Gastroesophageal sphincter (tissue), 4 donors: ENCODE results near the gene EPDR1. TPM values are rescaled to one million over a fixed set of nuclear protein-coding genes. Genes with fewer than 3 reads are reported as not detected.

ENCODE experiments used
- ATAC-seq: fragments of 150-250 bp; one replicate; pipeline ENCODE4 v1.9.1; 2016; ENCODE audit warnings: mild to moderate bottlenecking, moderate library complexity
- H3K27ac ChIP-seq, 4 donors: fragments of 200-600 bp; sonication (generic) in 3 of 4; 1 replicate in 3 of 4; 2 replicates in 1 of 4; pipeline ENCODE4 v1.5.1; 2016 to 2019
- H3K27me3 ChIP-seq: fragments of 200-600 bp; sonication (generic); one replicate; pipeline ENCODE4 v1.5.1; 2019
- H3K36me3 ChIP-seq, 2 donors: fragments of 200-600 bp; sonication (generic); one replicate each; pipeline ENCODE4 v1.5.1; 2019; ENCODE audit warnings: control low read depth in 1 of 2
- H3K4me1 ChIP-seq, 3 donors: fragments of 200-600 bp; sonication (generic); 1 replicate in 2 of 3; 2 replicates in 1 of 3; pipeline ENCODE4 v1.5.1; 2016 to 2019; ENCODE audit warnings: control low read depth in 2 of 3
- H3K4me3 ChIP-seq, 2 donors: fragments of 200-600 bp; sonication (generic); one replicate each; pipeline ENCODE4 v1.5.1; 2019; ENCODE audit warnings: mild to moderate bottlenecking in 1 of 2, moderate library complexity in 1 of 2
- H3K9me3 ChIP-seq, 3 donors: fragments of 200-600 bp; sonication (generic); one replicate each; pipeline ENCODE4 v1.5.1; 2017 to 2019; ENCODE audit warnings: control low read depth in 2 of 3
- EP300 ChIP-seq: sonication (generic); formaldehyde crosslinking; IDR thresholded peaks from one replicate; pipeline ENCODE4 v1.6.1; 2017; ENCODE audit warnings: antibody characterized with exemption, mild to moderate bottlenecking
- POLR2A ChIP-seq, 2 donors: fragments of 450-650 bp; IDR thresholded peaks; one replicate each; pipeline ENCODE4 v1.6.1; 2017; ENCODE audit warnings: antibody characterized with exemption in 2 of 2, mild to moderate bottlenecking in 2 of 2, moderate library complexity in 1 of 2
- POLR2AphosphoS5 ChIP-seq: sonication (generic); formaldehyde crosslinking; IDR thresholded peaks from one replicate; pipeline ENCODE4 v1.6.1; 2017; ENCODE audit warnings: antibody characterized with exemption
- WGBS, 2 donors: methylation state at CpG; one replicate each; pipeline ENCODE4 v1.1.5; 2018; ENCODE audit warnings: low coverage in 1 of 2; 5-methylcytosine and 5-hydroxymethylcytosine counted together
- total RNA-seq, 4 donors: library from RNA; depleted of rRNA; stranded (reverse); fragments of >200 nt; gene quantifications; one replicate each; pipeline ENCODE4 v1.1.0, GENCODE V29; 2016
- TF ChIP-seq, protein P1 (sequence below), 4 experiments: fragments of 200-600 bp in 2 of 4; fragments of 450-650 bp in 2 of 4; sonication (generic) in 1 of 4; IDR thresholded peaks; one replicate each; pipeline ENCODE4 v1.5.1; 2017 to 2019; ENCODE audit warnings: antibody characterized with exemption in 4 of 4, mild to moderate bottlenecking in 2 of 4, moderate library complexity in 2 of 4

Gene EPDR1
- total RNA-seq, 4 donors from 2014 or later: 14.3 to 43.8 (median 19.0) TPM

DNA sequence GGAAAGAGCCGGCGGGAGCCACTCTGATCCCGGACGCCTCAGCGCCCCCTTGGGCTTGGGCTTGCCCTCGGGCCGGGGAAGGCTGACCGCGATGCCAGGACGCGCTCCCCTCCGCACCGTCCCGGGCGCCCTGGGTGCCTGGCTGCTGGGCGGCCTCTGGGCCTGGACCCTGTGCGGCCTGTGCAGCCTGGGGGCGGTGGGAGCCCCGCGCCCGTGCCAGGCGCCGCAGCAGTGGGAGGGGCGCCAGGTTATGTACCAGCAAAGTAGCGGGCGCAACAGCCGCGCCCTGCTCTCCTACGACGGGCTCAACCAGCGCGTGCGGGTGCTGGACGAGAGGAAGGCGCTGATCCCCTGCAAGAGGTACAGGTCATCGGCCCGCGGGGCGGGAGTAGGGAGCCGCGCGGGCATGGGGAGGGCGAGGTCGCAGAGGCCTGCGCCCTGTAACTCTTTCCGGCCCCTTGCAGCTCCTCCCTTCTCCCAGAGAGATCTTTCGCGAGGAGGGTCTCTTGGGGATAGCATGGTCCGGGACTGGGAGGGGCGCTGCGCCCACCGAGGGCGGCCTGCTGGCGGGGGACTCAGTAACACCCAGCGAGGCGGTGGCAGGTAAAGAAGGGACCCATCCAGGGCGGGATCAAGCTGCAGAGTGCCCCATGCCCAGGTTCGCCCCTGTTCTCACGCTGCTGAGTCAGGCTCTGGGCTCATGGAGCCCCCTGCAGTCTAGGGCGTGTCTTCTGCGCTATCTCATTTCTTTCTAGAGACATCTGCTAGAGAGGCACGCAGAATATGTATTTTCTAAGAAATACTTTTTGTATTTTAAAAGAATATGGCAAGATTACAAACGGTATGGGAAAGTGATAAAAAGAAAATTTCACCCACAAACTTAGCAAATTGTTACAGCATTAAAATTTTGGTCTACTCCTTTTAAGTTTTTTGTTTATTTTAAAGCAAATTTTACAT is 687 bp downstream of the EPDR1 start:
- Histone ChIP-seq H3K4me3 (peak overlapping the region; percentile 77 to 82), H3K4me1 (peaks cover 0 to 46% (median 5%) of the 10 kb centered on the region in 3 donors), H3K27ac (peak overlapping the region; percentile 65 to 86 (median 84)), H3K27me3 (peaks cover 28% of the 10 kb centered on the region), H3K36me3 (no peaks in the 10 kb centered on the region), H3K9me3 (peaks cover 0 to 10% (median 0%) of the 10 kb centered on the region in 3 donors)
- peak; percentile 46 for ATAC-seq
- TF ChIP-seq EP300: no peak
- TF ChIP-seq, protein P1, sequence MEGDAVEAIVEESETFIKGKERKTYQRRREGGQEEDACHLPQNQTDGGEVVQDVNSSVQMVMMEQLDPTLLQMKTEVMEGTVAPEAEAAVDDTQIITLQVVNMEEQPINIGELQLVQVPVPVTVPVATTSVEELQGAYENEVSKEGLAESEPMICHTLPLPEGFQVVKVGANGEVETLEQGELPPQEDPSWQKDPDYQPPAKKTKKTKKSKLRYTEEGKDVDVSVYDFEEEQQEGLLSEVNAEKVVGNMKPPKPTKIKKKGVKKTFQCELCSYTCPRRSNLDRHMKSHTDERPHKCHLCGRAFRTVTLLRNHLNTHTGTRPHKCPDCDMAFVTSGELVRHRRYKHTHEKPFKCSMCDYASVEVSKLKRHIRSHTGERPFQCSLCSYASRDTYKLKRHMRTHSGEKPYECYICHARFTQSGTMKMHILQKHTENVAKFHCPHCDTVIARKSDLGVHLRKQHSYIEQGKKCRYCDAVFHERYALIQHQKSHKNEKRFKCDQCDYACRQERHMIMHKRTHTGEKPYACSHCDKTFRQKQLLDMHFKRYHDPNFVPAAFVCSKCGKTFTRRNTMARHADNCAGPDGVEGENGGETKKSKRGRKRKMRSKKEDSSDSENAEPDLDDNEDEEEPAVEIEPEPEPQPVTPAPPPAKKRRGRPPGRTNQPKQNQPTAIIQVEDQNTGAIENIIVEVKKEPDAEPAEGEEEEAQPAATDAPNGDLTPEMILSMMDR (IDR thresholded peaks at IDR 0.05): peak in 1 of 4 experiments; percentile 44
- 11 to 27% methylated on average over 4 to 7 of the region's 63 CpGs for WGBS, 2 donors

DNA sequence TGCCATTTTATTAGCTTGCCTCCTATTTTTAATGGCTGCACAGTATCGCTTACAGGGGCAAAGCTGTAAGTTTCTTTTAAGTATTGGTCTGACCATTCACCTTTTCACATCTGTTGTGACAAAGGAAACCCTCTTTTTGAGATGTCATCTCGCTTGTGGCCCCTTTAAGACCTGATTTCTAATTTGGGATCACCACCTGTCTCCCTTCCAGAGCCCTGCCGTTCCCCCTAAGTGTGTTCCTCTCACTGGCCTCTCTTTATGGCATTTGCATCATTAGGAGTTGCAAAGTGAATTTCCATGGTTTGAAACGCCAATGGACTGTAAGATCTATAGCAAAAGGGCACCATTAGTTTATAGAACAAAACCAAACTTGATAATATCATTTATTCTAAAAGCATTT is 1.4 kb downstream of the EPDR1 start:
- H3K9me3 ChIP-seq: peaks cover 0 to 13% (median 0%) of the 10 kb centered on the region in 3 donors
- H3K27me3 ChIP-seq: peaks cover 20% of the 10 kb centered on the region
- H3K36me3 ChIP-seq: no peaks in the 10 kb centered on the region
- TF ChIP-seq POLR2AphosphoS5 (no peak), EP300 (no peak), POLR2A (IDR thresholded peaks at IDR 0.05) (no peak)
- TF ChIP-seq, protein P1 (IDR thresholded peaks at IDR 0.05): no peak
- WGBS, 2 donors: 57 to 65% methylated on average over 4 of the region's 4 CpGs
- H3K4me1 ChIP-seq: peaks cover 0 to 38% (median 5%) of the 10 kb centered on the region in 3 donors
- no peak for ATAC-seq
- H3K4me3 ChIP-seq: peak overlapping the region in 1 of 2 donors; percentile 77
- peak overlapping the region in 2 of 4 donors; percentile 83 to 86 for H3K27ac ChIP-seq

DNA sequence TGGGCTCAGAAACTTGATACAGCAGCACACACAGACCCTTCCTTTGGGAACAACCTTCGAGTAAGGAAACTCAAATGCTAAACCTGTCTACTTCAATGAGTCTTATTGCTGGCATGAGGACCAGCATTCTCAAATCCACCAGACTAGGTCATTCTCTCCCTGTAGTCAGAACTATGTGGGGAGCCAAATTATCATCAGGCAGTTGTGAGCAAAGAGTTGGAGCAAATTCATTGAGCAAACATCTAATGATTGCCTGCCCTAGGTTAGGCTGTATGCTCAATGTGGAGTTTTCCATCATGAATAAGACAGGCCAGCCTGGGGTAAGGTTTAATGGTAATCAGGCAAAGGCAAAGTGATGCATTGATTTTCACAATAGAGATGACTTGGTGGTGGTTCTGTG is 3.6 kb downstream of the EPDR1 start:
- ATAC-seq: no peak
- H3K27me3 ChIP-seq: peaks cover 13% of the 10 kb centered on the region
- peak overlapping the region in 3 of 4 donors; percentile 30 to 67 (median 51) for H3K27ac ChIP-seq
- no peaks in the 10 kb centered on the region for H3K36me3 ChIP-seq
- 0 to 60% methylated on average over 1 of the region's 1 CpG for WGBS, 2 donors
- H3K4me3 ChIP-seq: no peak overlapping the region
- TF ChIP-seq POLR2AphosphoS5 (no peak), EP300 (no peak), POLR2A (IDR thresholded peaks at IDR 0.05) (no peak)
- TF ChIP-seq, protein P1 (IDR thresholded peaks at IDR 0.05): no peak
- H3K4me1 ChIP-seq: peaks cover 0 to 28% (median 0%) of the 10 kb centered on the region in 3 donors
- H3K9me3 ChIP-seq: peaks cover 0 to 13% (median 0%) of the 10 kb centered on the region in 3 donors

DNA sequence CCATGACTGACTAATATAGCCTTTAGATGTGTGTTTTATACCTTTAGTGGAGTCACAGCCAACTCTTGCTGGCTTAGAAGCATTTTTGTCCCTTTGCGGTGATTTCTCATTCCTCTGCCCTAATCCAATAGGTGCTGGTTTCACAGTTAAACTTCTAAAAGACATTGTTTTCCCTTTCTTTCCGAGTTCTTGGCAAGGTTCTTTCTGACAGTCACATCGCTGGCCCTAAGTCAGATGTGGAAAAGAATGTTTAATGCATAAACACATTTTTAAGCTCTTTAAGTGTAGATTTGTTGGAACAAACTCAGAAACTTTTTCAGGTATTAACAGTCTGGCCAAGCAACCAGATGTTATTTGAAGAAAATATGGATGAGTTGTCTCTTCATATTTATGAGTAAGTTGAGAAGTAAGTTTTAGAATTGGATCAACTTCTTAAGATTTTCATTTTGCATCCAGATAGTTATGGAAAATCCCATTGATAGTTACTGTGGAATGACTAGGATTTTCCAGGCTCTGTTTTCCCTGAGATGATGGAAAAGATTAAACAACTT is 4.1 kb downstream of the EPDR1 start:
- WGBS, 2 donors: 32 to 33% methylated on average over 3 of the region's 3 CpGs
- peak overlapping the region in 3 of 4 donors; percentile 30 to 67 (median 51) for H3K27ac ChIP-seq
- H3K4me1 ChIP-seq: peaks cover 0 to 28% (median 0%) of the 10 kb centered on the region in 3 donors
- no peaks in the 10 kb centered on the region for H3K36me3 ChIP-seq
- TF ChIP-seq, protein P1 (IDR thresholded peaks at IDR 0.05): no peak
- no peak for TF ChIP-seq EP300
- TF ChIP-seq POLR2A (IDR thresholded peaks at IDR 0.05): no peak
- TF ChIP-seq POLR2AphosphoS5: no peak
- no peak for ATAC-seq
- peaks cover 0 to 13% (median 0%) of the 10 kb centered on the region in 3 donors for H3K9me3 ChIP-seq
- no peak overlapping the region for H3K4me3 ChIP-seq
- H3K27me3 ChIP-seq: peaks cover 11% of the 10 kb centered on the region
